ENCODE measurements around the gene IL22RA1.

Gene IL22RA1

DNA sequence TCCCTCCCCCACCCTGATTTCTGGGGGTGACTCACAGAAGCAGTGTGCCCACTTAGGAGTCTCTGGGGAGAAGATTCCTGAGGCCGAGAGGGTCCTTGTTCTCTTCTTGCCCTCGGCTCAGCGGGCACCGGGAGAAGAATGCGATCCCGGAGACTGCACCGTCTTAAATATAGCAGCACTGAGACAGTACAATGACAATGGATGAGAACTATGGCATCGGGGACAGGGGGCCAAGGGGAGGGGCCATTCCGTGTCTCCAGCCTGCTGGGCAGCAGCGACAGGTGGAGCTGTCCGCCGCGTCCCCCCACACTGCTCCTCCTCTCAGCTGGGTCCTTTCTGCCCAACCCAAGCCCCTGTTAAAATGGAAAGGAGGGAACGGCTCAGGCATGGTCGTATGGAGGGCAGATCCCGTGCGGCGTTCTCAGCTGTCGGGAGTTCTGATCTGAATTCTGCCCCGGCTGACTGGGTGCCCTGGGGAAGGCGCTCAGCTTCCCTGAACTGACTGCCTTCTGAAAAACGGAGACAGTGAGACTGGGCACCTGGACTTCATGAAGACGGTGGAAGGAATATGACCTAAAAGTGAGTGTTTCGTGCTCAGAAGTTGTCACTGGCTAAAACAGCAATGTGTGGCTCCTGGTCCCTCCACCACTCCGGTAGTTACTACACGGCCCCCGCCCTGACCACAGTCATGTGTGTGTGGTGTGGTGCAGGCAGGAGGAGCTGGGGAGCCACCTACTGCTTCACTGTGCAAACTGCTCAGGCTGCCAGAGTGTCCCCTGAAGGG lies 30.8 kb downstream of the IL22RA1 start, which contains the start of gene MYOM3:
Gene MYOM3 (minus strand): TSS at position 140 of the 784 bp plus-strand sequence. CDS start 3,499 bp downstream, outside the sequence.
- peak; percentile 70 for DNase-seq

DNA sequence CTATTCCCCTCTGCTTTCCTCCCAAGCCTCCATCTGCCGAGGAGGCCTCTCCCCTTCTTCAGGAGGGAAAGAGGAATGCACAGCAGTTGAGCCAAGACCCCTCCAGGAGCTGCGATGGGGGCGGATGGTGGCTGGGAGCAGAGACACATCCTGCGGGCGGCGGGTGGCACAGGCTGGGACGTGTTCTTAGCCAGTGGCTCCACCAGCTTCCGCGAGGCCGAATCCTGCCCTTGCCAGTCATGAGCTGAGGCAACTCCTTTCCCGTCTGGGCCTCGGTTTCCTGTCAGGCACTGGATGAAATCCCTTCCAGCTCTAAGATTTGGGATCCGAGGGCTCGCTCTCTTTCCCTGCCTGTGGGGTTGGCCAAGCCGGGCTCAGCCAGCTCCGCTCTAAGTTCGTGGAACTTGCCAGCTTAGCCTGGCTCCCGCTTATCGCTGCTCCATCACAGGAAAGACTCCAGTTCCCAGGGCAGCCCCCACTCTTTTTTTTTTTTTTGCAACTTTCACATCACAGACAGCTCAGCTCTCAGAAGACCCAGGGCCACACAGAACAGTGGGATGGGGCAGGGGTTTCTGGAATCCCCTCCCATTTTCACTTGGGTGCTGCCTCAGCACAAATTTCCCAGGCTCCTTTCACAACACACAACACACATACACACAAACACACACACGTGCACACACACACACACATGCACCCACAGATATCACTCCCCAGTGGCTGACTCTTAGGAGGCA lies 31.5 kb downstream of the IL22RA1 start:
- no peak for DNase-seq

DNA sequence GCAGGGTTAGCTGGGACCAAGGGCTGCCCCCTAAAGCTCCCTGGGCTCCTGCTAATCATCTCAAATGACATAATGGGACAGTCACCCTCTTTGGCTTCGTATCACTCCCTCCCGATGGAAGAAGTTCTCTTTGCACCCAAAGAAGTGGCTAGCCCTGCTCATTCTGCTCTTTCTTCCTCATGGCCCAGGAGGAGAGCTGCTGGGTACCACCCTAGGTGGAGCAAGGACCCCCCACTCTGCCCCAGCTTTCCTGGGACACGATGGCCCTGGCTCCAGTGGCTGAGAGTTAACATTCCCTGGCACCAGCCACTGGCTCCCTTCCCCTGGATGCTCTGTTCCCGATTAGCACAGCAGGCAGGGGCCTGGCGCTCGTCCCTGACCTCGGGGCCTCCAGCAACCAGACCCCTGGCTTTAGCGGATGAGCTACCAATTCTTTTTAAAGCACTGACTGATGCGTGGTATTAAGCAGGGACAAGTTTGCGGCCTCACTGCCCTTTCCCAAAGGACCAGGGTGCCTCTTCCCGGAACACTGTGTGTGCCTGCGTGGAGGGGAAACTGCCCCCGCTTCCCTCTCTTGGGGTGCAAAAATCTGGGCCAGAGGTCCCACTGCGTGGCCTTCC lies 32.2 kb downstream of the IL22RA1 start:
- no peak for DNase-seq

DNA sequence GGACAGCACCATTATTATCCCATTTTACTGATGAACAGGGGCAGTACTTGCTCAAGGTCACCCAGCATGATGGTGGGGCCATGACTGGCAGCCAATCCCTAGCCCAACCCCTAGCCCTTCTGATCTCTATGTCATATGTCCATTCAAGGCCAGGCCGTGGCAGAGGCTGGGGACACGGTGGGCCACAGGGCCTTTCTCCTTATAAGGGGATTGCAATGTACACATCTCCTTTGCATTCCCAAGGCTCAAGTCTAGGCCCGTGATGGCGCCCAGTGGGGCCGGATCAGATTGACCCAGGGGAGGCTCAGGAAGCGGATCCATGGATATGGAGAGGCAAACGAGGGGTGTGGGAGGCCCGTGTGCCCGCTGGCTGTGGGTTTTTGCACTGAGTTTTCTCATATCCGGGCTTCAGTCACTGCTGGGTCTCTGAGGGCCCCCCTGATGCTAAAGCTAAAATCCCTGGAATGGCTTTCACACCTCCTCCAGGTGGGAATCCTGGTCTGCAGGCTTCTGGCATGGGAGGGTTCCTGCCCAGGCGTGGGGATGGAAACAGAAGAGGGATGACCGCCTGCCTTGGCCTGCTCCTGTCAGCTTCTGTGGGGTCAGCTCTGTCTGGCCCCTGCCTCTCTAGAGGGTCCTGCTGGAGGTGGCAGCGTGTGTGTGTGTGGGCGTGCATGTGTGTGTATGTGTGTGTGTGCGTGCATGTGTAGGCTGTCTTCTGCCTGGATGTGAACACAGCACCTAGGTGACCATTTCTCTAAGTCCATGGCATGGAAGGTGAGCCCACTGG lies 33.1 kb downstream of the IL22RA1 start:
- DNase-seq: no peak

DNA sequence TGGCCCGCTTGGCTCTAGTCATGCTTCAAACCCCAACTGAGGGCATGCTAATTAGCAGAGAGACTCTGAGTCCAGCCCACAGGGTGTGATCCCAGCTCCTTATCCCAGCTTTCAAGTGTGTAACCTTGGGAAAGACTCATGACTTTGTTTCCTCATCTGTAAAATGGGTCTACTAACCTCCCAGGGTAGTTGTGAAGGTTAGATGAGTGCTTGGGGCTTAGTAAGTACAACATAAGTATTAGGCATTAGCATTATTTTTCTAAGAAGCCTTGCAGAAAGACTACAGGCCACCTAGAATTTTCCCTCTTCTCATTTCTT lies 33.8 kb downstream of the IL22RA1 start:
- DNase-seq: no peak

DNA sequence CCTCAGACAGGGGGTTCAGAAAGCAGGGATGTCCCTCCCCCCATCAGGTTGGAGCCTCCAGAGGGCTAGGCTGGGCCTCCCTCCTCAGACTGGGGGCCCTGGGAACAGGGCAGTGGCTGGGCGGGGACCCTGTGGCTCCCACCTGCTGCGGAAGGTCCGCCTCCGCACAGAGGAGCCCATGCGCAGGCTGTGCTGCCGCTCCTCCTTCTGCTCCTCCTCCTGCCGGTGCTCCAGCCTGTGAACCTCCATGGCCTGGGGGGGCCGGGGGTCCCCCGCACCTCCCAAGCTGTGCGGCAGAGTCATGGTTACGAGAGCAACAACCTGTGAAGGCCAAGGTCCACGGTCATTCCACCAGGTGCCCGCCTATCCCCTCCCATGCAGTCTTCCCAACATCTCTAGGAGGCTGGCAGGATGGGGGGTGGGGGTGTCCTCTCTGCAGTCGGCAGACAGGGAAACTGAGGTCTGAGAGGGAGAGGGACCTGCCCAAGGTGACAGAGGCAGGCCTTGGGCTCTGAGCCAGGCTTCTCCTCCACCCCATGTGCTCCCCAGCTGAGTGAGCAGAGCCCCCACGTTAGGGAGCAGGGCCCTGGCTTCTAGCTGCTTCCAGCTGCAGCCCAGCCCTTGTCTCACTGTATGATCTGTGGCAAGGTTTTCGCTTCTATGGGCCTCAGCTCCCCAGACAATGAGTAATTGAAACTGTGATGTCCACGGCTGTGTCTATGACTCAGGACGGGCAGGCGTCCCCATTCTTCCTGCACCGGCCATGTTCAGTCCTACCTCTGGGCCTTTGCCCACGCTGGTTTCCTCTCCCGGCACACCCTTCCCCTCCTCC lies 34.4 kb downstream of the IL22RA1 start:
- peak; percentile 16 for DNase-seq

DNA sequence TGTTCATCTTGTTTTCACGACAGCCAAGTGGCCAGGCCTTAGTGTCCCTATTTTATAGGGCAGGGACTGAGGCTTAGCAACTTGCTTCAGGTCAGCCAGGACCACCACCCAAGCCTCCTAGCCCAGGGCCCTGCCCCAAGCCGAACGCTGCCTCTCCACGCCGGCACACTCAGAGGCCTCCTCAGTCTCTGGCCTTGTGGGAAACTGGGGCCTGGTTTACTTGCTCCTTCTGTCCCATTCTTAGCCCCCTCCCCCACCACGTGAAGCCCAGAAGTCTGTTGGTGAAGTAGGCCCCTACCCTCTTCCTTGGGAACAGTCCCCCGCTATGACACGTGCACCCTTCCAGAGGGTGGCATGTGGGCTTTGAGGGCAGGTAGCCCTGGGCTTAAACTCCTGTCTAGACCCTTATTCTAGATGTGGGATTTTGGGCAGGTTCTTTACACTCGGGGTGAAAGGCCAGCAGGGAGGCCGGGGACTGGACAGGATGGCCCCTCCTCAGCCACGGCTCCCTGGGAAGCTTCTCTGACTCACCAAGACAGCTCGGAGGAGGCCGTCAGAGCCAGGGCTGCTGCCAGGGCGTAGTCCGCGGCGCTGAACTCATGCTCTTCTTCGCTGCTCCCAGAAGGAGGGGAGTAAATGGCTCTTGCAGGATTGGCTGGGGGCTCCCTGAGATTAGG lies 35.3 kb downstream of the IL22RA1 start:
- no peak for DNase-seq

DNA sequence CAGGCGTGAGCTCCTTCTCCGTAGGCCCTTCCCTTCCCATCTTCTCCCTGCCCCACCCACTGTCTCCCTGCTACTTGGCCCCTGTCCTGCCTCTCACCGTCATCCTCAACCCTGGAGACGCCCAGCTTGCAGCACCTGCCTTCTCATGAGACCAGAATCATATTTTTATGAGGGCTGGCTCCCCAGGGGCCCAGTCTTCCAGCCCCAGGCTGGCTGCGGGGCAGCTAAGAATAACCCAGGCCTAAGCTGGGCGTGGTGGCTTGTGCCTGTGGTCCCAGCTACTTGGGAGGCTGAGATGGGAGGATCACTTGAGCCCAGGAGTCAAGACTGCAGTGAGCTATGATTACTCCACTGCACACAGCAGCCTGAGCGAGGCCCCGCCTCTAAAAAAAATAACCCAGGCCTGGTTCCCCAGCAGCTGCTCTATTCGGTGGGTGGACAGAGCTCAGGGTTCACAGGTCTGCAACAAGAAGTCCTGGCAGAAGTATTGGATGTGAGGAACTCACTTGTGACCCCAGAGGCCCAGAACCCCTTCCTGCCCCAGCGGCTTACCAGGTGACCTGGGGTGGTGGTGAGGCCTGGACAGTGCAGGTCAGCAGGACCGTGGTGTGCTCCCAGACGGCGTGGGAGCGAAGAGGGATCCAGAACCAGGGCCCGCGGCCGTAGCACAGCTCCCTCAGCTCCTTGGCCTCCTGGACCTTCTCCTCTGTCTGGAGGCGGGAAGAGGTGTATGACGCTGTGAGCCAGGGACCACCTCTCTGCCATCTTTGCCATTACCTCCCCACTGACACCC lies 37.4 kb downstream of the IL22RA1 start:
- DNase-seq: no peak

DNA sequence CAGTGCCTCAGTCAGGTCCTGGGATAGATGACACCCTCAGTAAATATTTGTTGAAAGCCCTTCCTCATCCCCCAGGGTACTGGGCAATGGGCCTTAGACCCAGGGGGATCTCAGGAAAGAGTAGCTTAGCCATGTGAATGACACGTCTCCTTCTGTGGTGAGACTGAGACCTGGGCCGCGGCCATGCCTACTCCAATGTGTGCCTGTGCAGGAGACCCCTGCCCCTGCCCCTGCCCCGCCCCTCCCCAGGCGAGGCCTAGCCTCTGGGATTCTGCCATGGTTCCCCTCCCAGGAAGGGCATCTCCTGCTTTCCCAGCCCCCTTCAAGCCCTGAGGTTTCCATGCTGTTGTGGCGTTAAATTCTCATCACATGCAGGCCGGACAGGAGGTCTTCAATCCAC lies 38.1 kb downstream of the IL22RA1 start:
- no peak for DNase-seq

DNA sequence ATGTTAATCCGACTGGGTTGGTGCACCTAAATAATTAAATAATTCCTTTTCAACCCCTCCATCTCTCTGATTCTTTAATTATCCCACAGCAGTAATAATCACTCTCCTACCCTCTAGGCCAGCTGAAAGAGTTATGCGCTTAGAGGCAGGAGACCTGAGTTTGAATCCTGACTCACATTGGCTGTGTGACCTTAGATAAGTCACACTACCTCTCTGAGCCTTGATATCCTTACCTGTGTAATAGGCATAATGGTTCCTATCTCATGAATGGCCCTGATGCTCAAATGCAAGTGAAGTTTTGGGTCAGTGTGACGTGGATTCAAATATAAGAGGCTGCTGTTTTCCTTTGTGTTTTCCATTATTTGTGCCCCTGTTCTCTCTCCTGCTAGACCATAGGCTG lies 39.1 kb downstream of the IL22RA1 start:
- no peak for DNase-seq

DNA sequence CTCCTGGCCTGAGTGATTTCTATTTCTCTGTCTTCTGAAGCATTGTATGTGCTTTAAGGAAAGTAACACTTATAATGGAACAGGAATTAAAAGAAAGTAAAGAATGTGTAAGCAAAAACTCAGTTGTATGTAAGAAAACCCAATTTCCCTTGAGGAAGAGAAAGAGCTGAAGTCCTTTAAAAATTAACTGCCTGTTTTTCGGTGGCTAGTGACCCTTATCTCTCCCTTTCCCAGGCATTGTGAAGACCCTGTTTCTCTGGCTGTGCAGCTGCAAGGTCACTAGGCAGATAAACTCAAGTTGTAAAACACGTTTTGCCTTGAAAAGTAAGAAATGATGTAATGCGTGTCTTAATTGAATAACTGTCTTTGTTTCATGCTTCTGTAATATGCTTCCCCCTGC lies 39.5 kb downstream of the IL22RA1 start:
- no peak for DNase-seq

DNA sequence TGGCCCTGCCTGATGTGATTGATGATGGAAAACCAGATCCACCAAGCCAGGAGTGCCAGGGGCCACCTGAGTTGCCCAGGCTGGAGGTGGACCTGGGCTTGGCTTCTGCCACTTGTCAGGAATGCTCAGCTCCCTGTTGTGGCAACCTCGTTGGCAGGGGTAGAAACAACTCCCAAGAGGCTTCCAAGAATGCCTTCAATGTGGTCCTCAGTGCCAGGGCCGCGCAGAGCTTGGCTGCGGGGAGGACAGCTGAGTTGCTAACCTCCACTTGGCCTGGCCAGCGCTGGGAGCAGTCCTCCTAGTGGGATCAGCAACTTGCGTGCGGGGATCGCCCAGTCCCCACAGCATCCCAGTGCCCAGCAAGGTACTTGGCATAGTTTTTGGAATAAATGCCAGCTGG lies 40.0 kb downstream of the IL22RA1 start:
- no peak for DNase-seq

DNA sequence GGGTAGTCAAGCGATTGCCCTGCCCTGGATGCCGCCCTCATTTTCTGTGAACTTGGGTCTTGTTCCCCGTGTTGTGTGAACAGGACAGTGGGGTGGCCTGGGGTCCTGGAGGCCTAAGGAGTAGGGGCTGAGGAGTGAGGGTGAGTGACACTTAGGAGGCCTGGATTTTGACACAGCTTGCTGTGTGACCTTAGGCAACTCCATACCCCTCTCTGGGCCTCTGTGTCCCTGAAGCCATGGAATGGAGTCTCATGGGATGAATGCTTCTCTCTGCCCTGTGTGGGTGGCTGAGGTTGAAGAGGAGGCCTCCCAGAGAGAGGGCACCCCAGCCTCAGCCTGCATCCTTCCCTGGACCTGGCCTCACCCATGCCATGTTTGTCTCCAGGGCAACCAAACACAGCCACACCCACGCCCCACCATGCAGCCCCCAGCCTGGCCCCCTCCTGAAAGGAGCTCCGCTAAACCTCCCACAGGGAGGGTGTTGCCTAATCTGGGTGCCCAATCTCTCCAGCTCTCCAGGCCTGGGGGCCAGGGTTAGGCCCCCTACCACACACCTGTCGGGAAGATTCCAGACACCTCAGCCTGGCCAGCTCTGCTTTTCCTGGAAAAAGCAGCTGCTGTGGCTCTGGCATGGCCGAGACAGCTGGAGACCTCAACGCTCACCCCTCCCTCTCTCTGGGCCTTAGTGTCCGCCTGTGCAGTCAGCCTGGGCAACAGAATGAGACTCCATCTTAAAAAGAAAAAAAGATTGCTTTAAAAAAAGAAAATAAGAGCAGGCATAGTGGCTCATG lies 40.9 kb downstream of the IL22RA1 start:
- no peak for DNase-seq

DNA sequence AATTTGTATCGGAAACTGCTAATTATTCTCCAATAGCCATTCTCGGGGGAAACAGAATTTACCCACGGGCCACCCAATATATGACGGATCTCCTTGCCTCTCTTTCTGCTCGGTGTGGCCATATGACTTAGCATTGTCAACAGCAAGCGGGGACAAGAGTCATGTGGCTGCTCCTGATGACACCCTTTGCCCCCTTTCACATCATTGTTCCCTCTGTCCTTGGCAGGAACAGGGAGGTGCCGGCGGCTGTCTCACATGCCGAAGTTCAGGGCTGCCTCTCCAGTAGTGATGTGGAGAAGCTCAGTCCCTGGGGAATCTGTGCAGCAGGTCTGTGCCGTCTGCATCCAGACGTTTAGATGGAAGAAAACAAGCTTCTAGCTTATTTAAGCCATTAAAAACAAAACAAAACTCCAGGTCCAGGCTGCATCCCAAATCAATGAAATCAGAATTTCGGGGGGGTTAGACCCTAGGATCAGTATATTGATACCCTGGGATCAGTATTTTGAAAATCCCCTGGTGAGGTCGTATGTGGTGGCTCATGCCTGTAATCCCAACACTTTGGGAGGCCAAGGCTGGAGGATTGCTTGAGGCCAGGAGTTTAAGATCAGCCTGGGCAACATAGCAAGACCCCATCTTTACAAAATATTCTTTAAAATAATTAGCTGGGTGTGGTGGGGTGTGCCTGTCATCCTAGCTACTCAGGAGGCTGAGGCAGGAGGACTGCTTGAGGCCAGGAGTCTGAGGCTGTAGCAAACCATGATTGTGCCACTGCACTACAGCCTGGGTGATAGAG lies 41.8 kb downstream of the IL22RA1 start:
- DNase-seq: no peak

DNA sequence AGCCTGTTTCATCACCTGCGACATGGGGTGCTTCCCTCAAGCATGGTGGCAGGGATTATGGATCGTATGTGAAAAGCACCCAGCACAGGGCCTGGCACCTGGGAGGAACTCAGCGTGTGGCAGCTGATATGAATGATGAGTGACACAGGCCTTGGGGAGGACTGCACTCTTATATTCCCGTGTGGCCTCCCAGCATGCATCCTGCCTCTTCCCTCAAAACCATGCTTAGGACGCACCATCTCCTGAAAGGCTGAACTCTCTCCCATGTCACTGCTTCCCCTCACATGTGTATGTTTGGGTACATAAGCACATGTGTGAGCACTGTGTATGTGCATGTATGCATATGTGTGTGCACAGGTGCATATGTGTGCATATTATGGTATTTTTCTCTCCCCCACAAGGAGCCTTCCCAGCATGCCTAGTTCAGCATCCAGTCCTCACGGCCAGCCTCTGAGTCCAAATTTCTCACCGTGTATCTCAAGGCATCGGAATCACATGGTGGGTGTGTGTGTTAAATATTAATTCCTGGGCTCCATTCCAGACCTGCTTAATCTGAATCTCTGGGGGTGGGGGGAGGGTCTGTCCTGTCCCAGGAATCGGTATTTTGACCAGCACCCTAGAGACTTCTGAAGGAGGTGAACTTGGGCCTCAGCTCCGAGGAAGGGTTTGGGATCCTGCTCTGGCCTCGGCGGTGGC lies 43.8 kb downstream of the IL22RA1 start:
- DNase-seq: no peak

DNA sequence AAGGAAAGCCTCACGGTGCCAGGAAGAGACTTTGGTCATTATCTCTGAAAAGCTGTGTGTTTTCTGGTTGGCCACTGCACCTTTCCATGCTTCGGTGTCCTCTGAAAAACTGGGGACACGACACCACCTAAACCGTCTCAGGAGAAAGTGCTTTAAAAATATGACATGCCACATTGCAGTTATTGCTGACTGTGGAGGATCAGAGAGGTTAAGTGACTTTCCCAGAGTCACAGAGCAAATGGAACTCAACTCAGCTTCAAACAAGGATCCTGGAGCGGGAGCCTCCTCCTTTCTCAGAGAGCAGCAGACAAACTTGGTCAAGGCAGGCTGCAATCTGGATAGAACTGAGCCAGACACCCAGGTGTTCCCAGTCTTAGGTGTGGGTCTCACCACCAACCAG lies 44.8 kb downstream of the IL22RA1 start:
- no peak for DNase-seq

DNA sequence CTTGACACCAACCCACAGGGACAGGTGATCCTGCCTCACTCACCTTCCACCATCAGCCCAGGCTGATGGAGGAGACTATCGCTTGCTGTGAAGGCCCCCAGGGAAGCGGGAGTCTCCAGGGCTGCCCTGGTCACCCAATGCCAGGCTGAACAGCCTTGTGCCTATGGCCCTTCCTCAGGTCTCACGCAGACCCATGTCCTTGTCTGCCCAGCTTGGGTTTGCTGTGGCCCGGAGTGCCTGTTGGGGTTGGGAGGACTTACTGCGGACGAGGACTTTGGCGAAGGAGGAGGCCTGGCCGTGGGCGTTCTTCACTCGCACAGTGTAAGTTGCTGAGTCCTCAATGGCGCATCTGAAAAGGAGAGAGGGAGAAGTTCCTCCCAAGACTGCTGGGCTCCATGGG lies 45.3 kb downstream of the IL22RA1 start:
- DNase-seq: no peak

DNA sequence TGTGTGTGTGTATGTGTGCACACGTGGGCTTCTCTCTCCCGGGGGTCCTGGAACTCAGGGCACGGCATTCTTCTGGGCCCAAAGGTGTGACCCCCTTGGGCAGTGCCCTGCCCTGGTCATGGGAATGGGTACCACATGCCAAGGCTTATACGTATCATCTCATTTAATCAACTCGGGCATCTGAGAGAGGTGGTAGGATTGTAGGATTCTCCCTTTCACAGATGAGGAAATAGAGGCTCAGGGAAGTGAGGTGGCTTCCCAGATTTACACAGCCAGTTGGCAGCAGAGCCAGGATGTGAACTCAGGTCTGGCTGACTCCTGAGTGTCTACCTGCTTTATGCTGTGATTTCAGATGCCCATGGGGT lies 46.2 kb downstream of the IL22RA1 start:
- no peak for DNase-seq
